Tibial artery (tissue), 4 donors: Measurements from ENCODE around the gene BICDL2.

Source experiments
- DNase-seq, 2 donors: peaks; one replicate each; pipeline ENCODE4 v3.0.0-alpha.2; 2019
- H3K27ac ChIP-seq, 2 donors: fragments of 200-600 bp; sonication (generic) in 1 of 2; 1 replicate in 1 of 2; 2 replicates in 1 of 2; pipeline ENCODE4 v1.5.1; 2018 to 2019; ENCODE audit warnings: mild to moderate bottlenecking in 1 of 2
- H3K27me3 ChIP-seq, 2 donors: fragments of 200-600 bp; sonication (generic) in 1 of 2; one replicate each; pipeline versions ENCODE4 v1.5.1 to v1.6.0; 2016 to 2019
- H3K36me3 ChIP-seq, 3 donors: fragments of 200-600 bp; sonication (generic) in 2 of 3; one replicate each; pipeline ENCODE4 v1.5.1; 2016 to 2019; ENCODE audit warnings: mild to moderate bottlenecking in 2 of 3
- H3K4me1 ChIP-seq, 4 donors: fragments of 200-600 bp; sonication (generic) in 2 of 4; 1 replicate in 3 of 4; 2 replicates in 1 of 4; pipeline ENCODE4 v1.5.1; 2016 to 2019
- H3K4me3 ChIP-seq, 2 donors: fragments of 200-600 bp; sonication (generic) in 1 of 2; 1 replicate in 1 of 2; 2 replicates in 1 of 2; pipeline ENCODE4 v1.5.1; 2018 to 2019; ENCODE audit warnings: mild to moderate bottlenecking in 2 of 2
- H3K9me3 ChIP-seq, 3 donors: fragments of 200-600 bp; sonication (generic) in 1 of 3; one replicate each; pipeline ENCODE4 v1.5.1; 2016 to 2019
- CTCF ChIP-seq, 2 experiments: fragments of 200-600 bp in 1 of 2; fragments of 450-650 bp in 1 of 2; IDR thresholded peaks; one replicate each; pipeline ENCODE4 v1.5.1; 2017 to 2019; ENCODE audit warnings: antibody characterized with exemption in 2 of 2, mild to moderate bottlenecking in 1 of 2, moderate library complexity in 1 of 2
- intact Hi-C: fragments of 100-400 bp; cut with DNase I; formaldehyde crosslinking; loops from one replicate; pipeline ENCODE4 v1.15.0; 2023; ENCODE audit warnings: low total_unique reads

Gene BICDL2

GRCh38 chr16:3015865-3016521 is 20.8 kb downstream of the BICDL2 start:
- Histone ChIP-seq H3K4me1 (peaks cover 0 to 22% (median 10%) of the 10 kb centered on the region in 4 donors), H3K36me3 (no peaks in the 10 kb centered on the region), H3K27ac (no peak overlapping the region), H3K9me3 (no peaks in the 10 kb centered on the region), H3K4me3 (no peak overlapping the region), H3K27me3 (peaks cover 6 to 55% of the 10 kb centered on the region in 2 donors)
- intact Hi-C loops, result no loop called here
- no peak for DNase-seq
- no peak for TF ChIP-seq CTCF (IDR thresholded peaks at IDR 0.05)

GRCh38 chr16:3014971-3015370 is 21.8 kb downstream of the BICDL2 start:
- TF ChIP-seq CTCF (IDR thresholded peaks at IDR 0.05), result no peak
- no peak overlapping the region for H3K27ac ChIP-seq
- H3K4me3 ChIP-seq, result no peak overlapping the region
- H3K9me3 ChIP-seq, result no peaks in the 10 kb centered on the region
- H3K36me3 ChIP-seq, result no peaks in the 10 kb centered on the region
- intact Hi-C loops, result no loop called here
- H3K4me1 ChIP-seq, result peaks cover 0 to 23% (median 9%) of the 10 kb centered on the region in 4 donors
- DNase-seq, result no peak
- H3K27me3 ChIP-seq, result peaks cover 6 to 65% of the 10 kb centered on the region in 2 donors

DNA sequence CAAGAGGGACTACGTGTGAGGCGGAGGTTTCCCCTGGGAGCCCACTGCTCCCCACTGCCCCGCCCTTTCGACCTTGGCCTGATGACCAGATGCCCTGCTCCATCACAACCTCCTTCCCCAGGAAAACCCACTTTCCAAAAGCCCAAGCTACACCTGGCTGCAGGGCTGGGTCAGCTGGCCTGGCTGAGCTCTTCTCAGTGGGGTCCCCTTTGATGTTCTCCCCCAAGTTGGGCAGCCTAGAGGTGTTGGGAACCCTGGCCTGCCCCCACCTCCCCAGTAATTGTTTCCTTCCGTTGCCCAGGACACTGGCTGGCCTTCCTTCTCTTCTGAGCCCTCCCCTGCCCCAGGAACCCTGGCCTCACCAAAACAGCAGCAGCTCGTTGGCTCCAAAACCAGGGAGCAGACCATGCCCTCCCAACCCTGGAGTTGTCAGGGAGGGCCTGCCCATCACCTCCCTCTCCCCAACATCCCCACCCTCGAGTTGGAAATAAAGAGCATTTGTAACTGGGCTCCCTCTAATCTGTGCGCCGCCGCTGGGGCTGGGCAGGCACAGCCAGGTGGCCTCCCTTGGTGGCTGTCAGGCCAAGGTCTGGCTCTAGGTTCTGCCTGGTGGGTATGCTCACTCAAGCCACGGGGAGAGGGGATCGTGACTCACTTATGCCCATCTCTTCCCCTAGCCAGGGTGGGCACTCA is 22.6 kb downstream of the BICDL2 start:
- no peak overlapping the region for H3K4me3 ChIP-seq
- intact Hi-C loops, result no loop called here
- no peak for DNase-seq
- peaks cover 6 to 70% of the 10 kb centered on the region in 2 donors for H3K27me3 ChIP-seq
- no peaks in the 10 kb centered on the region for H3K36me3 ChIP-seq
- no peaks in the 10 kb centered on the region for H3K9me3 ChIP-seq
- H3K27ac ChIP-seq, result no peak overlapping the region
- H3K4me1 ChIP-seq, result peaks cover 0 to 17% (median 3%) of the 10 kb centered on the region in 4 donors
- no peak for TF ChIP-seq CTCF (IDR thresholded peaks at IDR 0.05)

- Histone ChIP-seq H3K27ac (no peak overlapping the region), H3K9me3 (no peaks in the 10 kb centered on the region), H3K36me3 (no peaks in the 10 kb centered on the region), H3K27me3 (peaks cover 6 to 70% of the 10 kb centered on the region in 2 donors), H3K4me3 (no peak overlapping the region), H3K4me1 (peaks cover 0 to 14% (median 3%) of the 10 kb centered on the region in 4 donors)
- TF ChIP-seq CTCF (IDR thresholded peaks at IDR 0.05), result no peak
- no peak for DNase-seq
- intact Hi-C loops, result no loop called here
These were observed 23.2 kb downstream of the BICDL2 start for GRCh38 chr16:3013491-3013951.

DNA sequence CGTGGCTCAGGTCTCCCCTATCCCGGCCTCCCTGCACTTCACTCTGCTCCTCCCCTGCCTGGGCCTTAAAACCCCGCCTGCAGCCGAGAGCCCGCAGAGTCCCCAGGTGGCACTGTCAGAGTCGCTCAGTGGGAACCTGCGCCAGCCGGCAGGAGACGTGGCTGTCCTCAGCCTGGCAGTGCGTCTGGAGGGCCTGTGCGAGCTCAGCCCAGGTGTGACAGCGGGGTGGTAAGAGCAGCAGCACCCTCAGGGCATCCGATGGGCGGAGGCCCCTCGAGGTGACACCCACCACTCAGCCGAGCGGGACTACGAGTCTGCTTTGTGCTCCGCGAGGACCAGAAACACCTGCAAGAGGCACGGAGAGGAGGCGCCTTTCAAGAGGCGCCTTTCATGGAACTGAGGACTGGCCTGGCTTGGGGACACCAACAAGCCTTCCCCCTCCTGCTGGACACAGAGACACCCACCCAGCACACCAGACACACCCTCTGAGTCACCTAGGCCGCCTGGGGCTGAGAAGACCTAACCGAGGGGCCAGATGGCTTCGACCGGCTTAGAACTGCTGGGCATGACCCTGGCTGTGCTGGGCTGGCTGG is 23.8 kb downstream of the BICDL2 start, which contains the start of gene CLDN9:
Gene CLDN9 (plus strand): TSS at position 96 of the 593 bp plus-strand sequence. CDS start 440 bp downstream, at position 536.
- Histone ChIP-seq H3K27ac (no peak within 1 kb of the TSS), H3K9me3 (no peaks in the 10 kb centered on the region), H3K4me3 (no peak within 1 kb of the TSS), H3K27me3 (peaks cover 6 to 70% of the 10 kb centered on the region in 2 donors), H3K36me3 (no peaks in the 10 kb centered on the region), H3K4me1 (peaks cover 0 to 8% (median 1%) of the 10 kb centered on the region in 4 donors)
- intact Hi-C loops, result no loop called here
- TF ChIP-seq CTCF (IDR thresholded peaks at IDR 0.05), result no peak
- no peak for DNase-seq
